ENCODE measurements around the gene SMIM5. TPM values are rescaled to one million over a fixed set of nuclear protein-coding genes. Genes with fewer than 3 reads are reported as not detected.
A peak's percentile ranks its signal among the peaks of the same experiment; 100 is the strongest.

SMIM5 gene
- total and polyA plus RNA-seq, 7 donors, result 0.11 to 0.92 (median 0.19) TPM; not detected in 1

DNA sequence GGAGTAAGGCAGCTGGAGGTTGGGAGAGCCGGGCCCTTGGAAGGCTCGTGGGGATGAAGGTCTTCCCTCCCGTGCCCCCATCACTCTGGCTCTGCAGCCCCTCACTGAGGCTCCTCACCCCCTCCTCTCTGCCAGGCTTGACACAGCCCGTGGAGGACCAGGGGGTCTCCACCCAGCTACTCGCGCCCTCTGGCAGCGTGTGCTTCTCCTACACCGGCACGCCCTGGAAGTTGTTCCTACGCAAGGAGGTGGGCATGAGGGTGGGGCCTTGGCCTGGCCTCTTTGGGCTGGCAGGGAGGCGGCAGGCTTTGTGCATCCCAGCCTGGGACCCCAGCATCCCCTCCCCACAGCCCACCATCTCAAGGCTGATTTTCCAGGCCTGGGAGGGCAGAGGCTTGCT is 15.6 kb upstream of the SMIM5 start:
- no peaks in the 10 kb centered on the region for H3K27me3 ChIP-seq (ENCODE audit: insufficient read depth in 3 of 3, low read length in 2 of 3)
- H3K9me3 ChIP-seq, result no peaks in the 10 kb centered on the region
- no peaks in the 10 kb centered on the region for H3K4me1 ChIP-seq
- no peak for ATAC-seq
- no peak for DNase-seq
- no peak overlapping the region for H3K27ac ChIP-seq
- WGBS, 3 donors, result 88 to 92% (median 89%) methylated on average over 10 to 11 of the region's 11 CpGs
- TF ChIP-seq, protein P1, sequence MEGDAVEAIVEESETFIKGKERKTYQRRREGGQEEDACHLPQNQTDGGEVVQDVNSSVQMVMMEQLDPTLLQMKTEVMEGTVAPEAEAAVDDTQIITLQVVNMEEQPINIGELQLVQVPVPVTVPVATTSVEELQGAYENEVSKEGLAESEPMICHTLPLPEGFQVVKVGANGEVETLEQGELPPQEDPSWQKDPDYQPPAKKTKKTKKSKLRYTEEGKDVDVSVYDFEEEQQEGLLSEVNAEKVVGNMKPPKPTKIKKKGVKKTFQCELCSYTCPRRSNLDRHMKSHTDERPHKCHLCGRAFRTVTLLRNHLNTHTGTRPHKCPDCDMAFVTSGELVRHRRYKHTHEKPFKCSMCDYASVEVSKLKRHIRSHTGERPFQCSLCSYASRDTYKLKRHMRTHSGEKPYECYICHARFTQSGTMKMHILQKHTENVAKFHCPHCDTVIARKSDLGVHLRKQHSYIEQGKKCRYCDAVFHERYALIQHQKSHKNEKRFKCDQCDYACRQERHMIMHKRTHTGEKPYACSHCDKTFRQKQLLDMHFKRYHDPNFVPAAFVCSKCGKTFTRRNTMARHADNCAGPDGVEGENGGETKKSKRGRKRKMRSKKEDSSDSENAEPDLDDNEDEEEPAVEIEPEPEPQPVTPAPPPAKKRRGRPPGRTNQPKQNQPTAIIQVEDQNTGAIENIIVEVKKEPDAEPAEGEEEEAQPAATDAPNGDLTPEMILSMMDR (IDR thresholded peaks at IDR 0.05), result no peak
- H3K4me3 ChIP-seq, result no peak overlapping the region
- intact Hi-C loops (cut with DNase I), result no loop called here
- peaks cover 0 to 37% of the 10 kb centered on the region in 2 donors for H3K36me3 ChIP-seq (ENCODE audit: insufficient read depth in 1 of 2, low read depth in 1 of 2)

DNA sequence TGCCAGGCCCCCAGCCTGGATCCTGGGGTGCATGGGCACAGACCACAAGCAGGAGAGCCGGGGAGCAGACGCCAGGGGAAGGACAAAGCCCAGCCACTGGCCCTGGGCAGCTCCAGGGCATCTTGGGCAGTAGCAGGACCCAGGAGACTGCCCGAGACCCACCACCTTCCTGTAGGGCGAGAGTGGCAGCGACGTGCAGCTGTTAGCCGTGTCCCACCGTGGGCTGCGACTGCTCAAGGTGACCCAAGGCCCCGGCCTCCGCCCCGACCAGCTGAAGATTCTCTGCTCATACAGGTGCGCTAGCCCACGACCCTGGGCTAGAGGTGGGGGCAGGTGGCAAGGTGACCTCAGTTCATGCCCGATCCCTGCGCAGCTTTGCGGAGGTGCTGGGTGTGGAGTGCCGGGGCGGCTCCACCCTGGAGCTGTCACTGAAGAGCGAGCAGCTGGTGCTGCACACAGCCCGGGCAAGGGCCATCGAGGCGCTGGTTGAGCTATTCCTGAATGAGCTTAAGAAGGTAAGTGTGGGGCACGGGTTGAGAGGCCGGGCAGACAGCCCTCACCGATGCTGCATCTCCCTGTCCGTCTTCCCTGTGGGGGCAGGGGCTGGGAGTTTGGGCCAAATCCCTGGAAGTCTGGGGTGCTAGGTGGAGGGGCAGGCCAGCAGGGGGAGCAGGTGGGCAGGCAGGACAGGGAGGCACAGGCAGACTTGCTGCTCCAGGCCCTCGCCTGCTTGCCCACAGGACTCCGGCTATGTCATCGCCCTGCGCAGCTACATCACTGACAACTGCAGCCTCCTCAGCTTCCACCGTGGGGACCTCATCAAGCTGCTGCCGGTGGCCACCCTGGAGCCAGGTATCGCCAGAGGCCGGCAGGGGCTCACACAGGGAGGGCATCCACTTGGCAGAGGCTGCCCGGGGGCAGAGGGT is 13.5 kb upstream of the SMIM5 start:
- ATAC-seq (peak in 2 of 4 donors; percentile 40 to 55), DNase-seq (no peak)
- Histone ChIP-seq H3K27me3 (ENCODE audit: insufficient read depth in 3 of 3, low read length in 2 of 3) (no peaks in the 10 kb centered on the region), H3K9me3 (no peaks in the 10 kb centered on the region), H3K27ac (no peak overlapping the region), H3K4me1 (peaks cover 7% of the 10 kb centered on the region), H3K36me3 (ENCODE audit: insufficient read depth in 1 of 2, low read depth in 1 of 2) (peaks cover 0 to 34% of the 10 kb centered on the region in 2 donors), H3K4me3 (no peak overlapping the region)
- WGBS, 3 donors, result 76 to 80% (median 77%) methylated on average over 31 to 36 of the region's 36 CpGs
- TF ChIP-seq, protein P1 (IDR thresholded peaks at IDR 0.05), result no peak
- intact Hi-C loops (cut with DNase I), result loop anchor here in 1 of 2 donors (5.0 kb wide), 1 partner anchor 77 kb away; no protein-coding TSS in a partner anchor

DNA sequence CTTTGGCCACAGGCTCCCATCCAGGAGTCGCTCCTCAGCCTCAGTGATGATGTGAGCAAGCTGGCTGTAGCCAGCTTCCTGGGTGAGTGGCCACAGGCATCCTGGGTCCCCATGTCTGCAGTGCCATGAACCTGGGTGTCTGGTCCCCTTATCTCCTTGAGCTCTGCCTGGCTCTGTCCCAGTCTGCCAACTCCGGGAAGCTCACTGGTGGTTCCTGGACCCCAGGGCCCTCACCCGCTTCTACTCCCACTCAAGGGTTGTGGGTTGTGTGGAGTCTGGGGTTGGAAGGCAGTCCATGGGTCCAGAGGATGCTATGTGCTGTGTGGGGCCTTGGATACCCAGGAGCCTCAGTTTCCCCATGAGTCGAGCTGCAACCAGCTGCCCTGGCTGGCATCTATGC is 11.7 kb upstream of the SMIM5 start:
- no peak for ATAC-seq

DNA sequence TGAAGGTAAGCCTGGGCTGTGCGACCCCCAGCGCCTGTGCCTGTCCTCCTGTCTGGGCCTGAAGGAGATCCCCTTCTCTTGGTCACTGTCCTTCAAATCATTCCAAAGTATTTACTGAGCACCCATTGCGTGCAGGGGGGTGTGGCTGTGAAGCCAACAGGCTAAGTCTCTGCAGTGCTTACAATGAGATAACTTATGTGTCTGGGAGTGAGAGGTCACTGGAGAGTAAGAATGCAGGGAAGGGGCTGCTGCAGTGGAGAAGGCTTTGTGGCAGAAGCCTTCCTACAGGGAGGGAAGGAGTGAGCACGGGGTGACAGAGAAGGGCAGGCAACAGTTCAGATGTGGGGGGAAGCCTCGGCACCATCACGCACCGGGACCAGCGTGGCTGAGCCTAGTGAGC is 11.2 kb upstream of the SMIM5 start:
- no peak for ATAC-seq
- DNase-seq, result no peak
- H3K9me3 ChIP-seq, result no peaks in the 10 kb centered on the region
- H3K4me1 ChIP-seq, result peaks cover 7% of the 10 kb centered on the region
- intact Hi-C loops (cut with DNase I), result loop anchor here in 1 of 2 donors (5.0 kb wide), 1 partner anchor 80 kb away; no protein-coding TSS in a partner anchor
- WGBS, 3 donors, result 65 to 78% (median 75%) methylated on average over 8 of the region's 8 CpGs
- TF ChIP-seq, protein P1 (IDR thresholded peaks at IDR 0.05), result no peak
- H3K27ac ChIP-seq, result no peak overlapping the region
- H3K36me3 ChIP-seq (ENCODE audit: insufficient read depth in 1 of 2, low read depth in 1 of 2), result peaks cover 1 to 46% of the 10 kb centered on the region in 2 donors
- no peak overlapping the region for H3K4me3 ChIP-seq
- H3K27me3 ChIP-seq (ENCODE audit: insufficient read depth in 3 of 3, low read length in 2 of 3), result no peaks in the 10 kb centered on the region

More for the DNA sequence above, 11.7 kb upstream of the SMIM5 start:
- Histone ChIP-seq H3K4me1 (peaks cover 7% of the 10 kb centered on the region), H3K9me3 (no peaks in the 10 kb centered on the region), H3K27ac (no peak overlapping the region), H3K4me3 (no peak overlapping the region), H3K36me3 (ENCODE audit: insufficient read depth in 1 of 2, low read depth in 1 of 2) (peaks cover 0 to 44% of the 10 kb centered on the region in 2 donors), H3K27me3 (ENCODE audit: insufficient read depth in 3 of 3, low read length in 2 of 3) (no peaks in the 10 kb centered on the region)
- DNase-seq, result no peak
- intact Hi-C loops (cut with DNase I), result loop anchor here in 1 of 2 donors (5.0 kb wide), 1 partner anchor 79 kb away; no protein-coding TSS in a partner anchor
- TF ChIP-seq, protein P1 (IDR thresholded peaks at IDR 0.05), result no peak
- WGBS, 3 donors, result 84 to 88% (median 87%) methylated on average over 3 to 4 of the region's 4 CpGs
